ENCODE data around the gene MFAP4. TPM values are rescaled to one million over a fixed set of nuclear protein-coding genes. Genes with fewer than 3 reads are reported as not detected.

Gene MFAP4
- total RNA-seq, 1 experiment from 2014 or later = not detected

GRCh38 chr17:19376811-19377210 is 10.2 kb downstream of the MFAP4 start:
- CTCF ChIA-PET = interaction anchor here (1.2 to 2.5 kb wide), 3 partner anchors 12 to 271 kb away, joined by 4 to 69 read pairs (median 10); partner anchors contain the start of genes ALDH3A2 and B9D1
- Mint-ChIP-seq H3K4me1 (ENCODE audit: low read depth, unreplicated experiment) (peaks cover 6% of the 10 kb centered on the region), H3K4me3 (ENCODE audit: unreplicated experiment) (peak overlapping the region; percentile 99), H3K27ac (ENCODE audit: unreplicated experiment) (peak overlapping the region; percentile 96), H3K36me3 (ENCODE audit: insufficient read depth, unreplicated experiment) (peaks cover 51% of the 10 kb centered on the region), H3K27me3 (ENCODE audit: insufficient read depth, unreplicated experiment) (no peaks in the 10 kb centered on the region), H3K9me3 (ENCODE audit: unreplicated experiment) (no peaks in the 10 kb centered on the region)
- Histone ChIP-seq H3K36me3 (ENCODE audit: control insufficient read depth, insufficient read depth, low read length) (no peaks in the 10 kb centered on the region; the same call in 1 of the 2 replicates), H3K27me3 (replicated peaks; ENCODE audit: control insufficient read depth, insufficient read depth, low read length) (no peaks in the 10 kb centered on the region), H3K4me1 (peaks cover 11% of the 10 kb centered on the region), H3K9me3 (no peaks in the 10 kb centered on the region), H3K4me3 (ENCODE audit: low read depth, low read length) (peak overlapping the region; percentile 61)
- DNase-seq = peak in 1 of 2 experiments; percentile 28
- no TSS peak for BruUV-seq (replicated peaks)
- POLR2A ChIA-PET = interaction anchor here (0.7 to 1.8 kb wide), 4 partner anchors 9 to 300 kb away, joined by 7 to 30 read pairs (median 11); partner anchors contain the start of gene B9D1
- intact Hi-C loops (cut with micrococcal nuclease; ENCODE audit: unreplicated experiment) = loop anchor here (5.0 kb wide), 2 partner anchors 55 to 70 kb away; no protein-coding TSS in a partner anchor
- TF ChIP-seq CTCF (IDR thresholded peaks at IDR 0.05; ENCODE audit: insufficient read depth in 1 of 2, low read depth in 1 of 2, low read length in 1 of 2, severe bottlenecking in 1 of 2, unreplicated experiment in 1 of 2) = no peak

GRCh38 chr17:19375732-19376131 is 11.3 kb downstream of the MFAP4 start:
- TF ChIP-seq CTCF (IDR thresholded peaks at IDR 0.05; ENCODE audit: insufficient read depth in 1 of 2, low read depth in 1 of 2, low read length in 1 of 2, severe bottlenecking in 1 of 2, unreplicated experiment in 1 of 2) = no peak
- H3K9me3 Mint-ChIP-seq (ENCODE audit: unreplicated experiment) = no peaks in the 10 kb centered on the region
- peaks cover 11% of the 10 kb centered on the region for H3K4me1 ChIP-seq
- H3K27me3 ChIP-seq (replicated peaks; ENCODE audit: control insufficient read depth, insufficient read depth, low read length) = no peaks in the 10 kb centered on the region
- H3K9me3 ChIP-seq = no peaks in the 10 kb centered on the region
- H3K36me3 Mint-ChIP-seq (ENCODE audit: insufficient read depth, unreplicated experiment) = peaks cover 41% of the 10 kb centered on the region
- no TSS peak for BruUV-seq (replicated peaks)
- no peak for DNase-seq
- H3K27me3 Mint-ChIP-seq (ENCODE audit: insufficient read depth, unreplicated experiment) = no peaks in the 10 kb centered on the region
- H3K4me1 Mint-ChIP-seq (ENCODE audit: low read depth, unreplicated experiment) = peaks cover 6% of the 10 kb centered on the region
- peak overlapping the region; percentile 99 for H3K4me3 Mint-ChIP-seq (ENCODE audit: unreplicated experiment)
- ChIA-PET POLR2A (no interaction called here), CTCF (no interaction called here)
- intact Hi-C loops (cut with micrococcal nuclease; ENCODE audit: unreplicated experiment) = loop anchor here (5.0 kb wide), 2 partner anchors 57 to 72 kb away; no protein-coding TSS in a partner anchor
- no peak overlapping the region for H3K27ac Mint-ChIP-seq (ENCODE audit: unreplicated experiment)
- no peaks in the 10 kb centered on the region; the same call in 1 of the 2 replicates for H3K36me3 ChIP-seq (ENCODE audit: control insufficient read depth, insufficient read depth, low read length)
- H3K4me3 ChIP-seq (ENCODE audit: low read depth, low read length) = no peak overlapping the region

- Histone ChIP-seq H3K4me3 (ENCODE audit: low read depth, low read length) (no peak overlapping the region), H3K36me3 (ENCODE audit: control insufficient read depth, insufficient read depth, low read length) (no peaks in the 10 kb centered on the region), H3K27me3 (replicated peaks; ENCODE audit: control insufficient read depth, insufficient read depth, low read length) (no peaks in the 10 kb centered on the region), H3K4me1 (peaks cover 7% of the 10 kb centered on the region; the same call in 1 of the 2 replicates), H3K9me3 (no peaks in the 10 kb centered on the region)
- BruUV-seq (replicated peaks) = no TSS peak
- Mint-ChIP-seq H3K27ac (ENCODE audit: unreplicated experiment) (no peak overlapping the region), H3K4me1 (ENCODE audit: low read depth, unreplicated experiment) (peaks cover 7% of the 10 kb centered on the region), H3K27me3 (ENCODE audit: insufficient read depth, unreplicated experiment) (no peaks in the 10 kb centered on the region), H3K4me3 (ENCODE audit: unreplicated experiment) (no peak overlapping the region), H3K36me3 (ENCODE audit: insufficient read depth, unreplicated experiment) (peaks cover 26% of the 10 kb centered on the region), H3K9me3 (ENCODE audit: unreplicated experiment) (no peaks in the 10 kb centered on the region)
- TF ChIP-seq CTCF (IDR thresholded peaks at IDR 0.05; ENCODE audit: insufficient read depth in 1 of 2, low read depth in 1 of 2, low read length in 1 of 2, severe bottlenecking in 1 of 2, unreplicated experiment in 1 of 2) = no peak
- intact Hi-C loops (cut with micrococcal nuclease; ENCODE audit: unreplicated experiment) = no loop called here
- DNase-seq = no peak
- ChIA-PET CTCF (no interaction called here), POLR2A (no interaction called here)
Measured at GRCh38 chr17:19374136-19374535, 12.9 kb downstream of the MFAP4 start.
